OCI-LY7 (cell line): ENCODE results near the gene CNKSR3. TPM values are rescaled to one million over a fixed set of nuclear protein-coding genes. Genes with fewer than 3 reads are reported as not detected.

Experiments
- BruUV-seq: library from RNA; stranded (reverse); fragments of 400-500 nt; replicated peaks from 2 replicates; lab custom pipeline; 2021; lab: Mats Ljungman, UMichigan
- CTCF ChIA-PET: fragments of 300-600 bp; sonication (Branson Sonifier 250); formaldehyde crosslinking; loops from one replicate; lab custom pipeline; 2022; ENCODE audit warnings: antibody characterized with exemption; ENCODE audit not compliant: unreplicated experiment; lab: Charles Lee
- POLR2A ChIA-PET: fragments of 300-600 bp; sonication (Branson Sonifier 250); formaldehyde crosslinking; loops from one replicate; lab custom pipeline; 2022; ENCODE audit warnings: antibody characterized with exemption; lab: Charles Lee
- DNase-seq: peaks from one replicate; pipeline ENCODE4 v3.0.0-alpha.2; 2015; ENCODE audit warnings: low spot score
- H2AFZ ChIP-seq: fragments of 200-600 bp; sonication (generic), shearing (Covaris generic); 2 replicates; pipeline ENCODE4 v1.6.1; 2014; ENCODE audit warnings: mild to moderate bottlenecking, antibody characterized with exemption, low read length, moderate library complexity
- H3K27ac ChIP-seq: fragments of 200-600 bp; sonication (generic); 2 replicates; pipeline ENCODE4 v1.5.1; 2014; ENCODE audit warnings: mixed run types, low read depth, mild to moderate bottlenecking, moderate library complexity, low read length, inconsistent platforms; ENCODE audit not compliant: poor library complexity, severe bottlenecking
- H3K36me3 ChIP-seq: fragments of 200-600 bp; sonication (generic); 2 replicates; pipeline ENCODE4 v1.6.1; 2014; ENCODE audit warnings: mild to moderate bottlenecking, antibody characterized with exemption, low read length, moderate library complexity, mixed read lengths; ENCODE audit not compliant: insufficient read depth
- H3K4me1 ChIP-seq: fragments of 200-600 bp; sonication (generic); 2 replicates; pipeline ENCODE4 v1.5.1; 2014; ENCODE audit warnings: mild to moderate bottlenecking, low read length; ENCODE audit not compliant: insufficient read depth, poor library complexity, severe bottlenecking
- H3K4me2 ChIP-seq: fragments of 200-600 bp; sonication (generic); 2 replicates; pipeline ENCODE4 v1.6.1; 2014; ENCODE audit warnings: mild to moderate bottlenecking, low read length
- H3K4me3 ChIP-seq: fragments of 200-600 bp; sonication (generic); 2 replicates; pipeline ENCODE4 v1.5.1; 2014; ENCODE audit warnings: mild to moderate bottlenecking, low read depth, low read length; ENCODE audit not compliant: poor library complexity, severe bottlenecking
- H3K79me2 ChIP-seq: fragments of 200-600 bp; sonication (generic); 2 replicates; pipeline ENCODE4 v1.6.1; 2016; ENCODE audit warnings: low read depth, mild to moderate bottlenecking, low read length, moderate library complexity, mixed read lengths; ENCODE audit not compliant: insufficient read depth
- H3K9me2 ChIP-seq: fragments of 200-600 bp; sonication (generic); 2 replicates; pipeline ENCODE4 v1.6.1; 2016; ENCODE audit warnings: mild to moderate bottlenecking, low read length, mixed read lengths; ENCODE audit not compliant: insufficient read depth
- H3K9me3 ChIP-seq: fragments of 200-600 bp; sonication (generic); 2 replicates; pipeline ENCODE4 v1.6.1; 2014; ENCODE audit warnings: mild to moderate bottlenecking, mixed run types, low read length, mixed read lengths
- H4K20me1 ChIP-seq: fragments of 200-600 bp; sonication (generic); 2 replicates; pipeline ENCODE4 v1.6.1; 2014; ENCODE audit warnings: mild to moderate bottlenecking, antibody characterized with exemption, low read length, moderate library complexity, mixed read lengths; ENCODE audit not compliant: insufficient read depth
- EZH2phosphoT487 ChIP-seq: fragments of 200-600 bp; sonication (generic); IDR thresholded peaks from 2 replicates; pipeline ENCODE4 v1.6.1; 2018; ENCODE audit warnings: low read depth, borderline replicate concordance, mild to moderate bottlenecking, mixed run types, antibody characterized with exemption, low read length, moderate library complexity, mixed read lengths
- intact Hi-C: fragments of 100-400 bp; cut with micrococcal nuclease; formaldehyde crosslinking; loops from one replicate; pipeline ENCODE4 v1.10.0; 2022; ENCODE audit not compliant: unreplicated experiment
- total RNA-seq, 2 experiments: library from RNA; depleted of rRNA in 1 of 2; stranded (reverse); fragments of >200 nt in 1 of 2; shearing (Covaris generic) in 1 of 2; gene quantifications; 2 replicates each; pipeline ENCODE4 v1.2.3, GENCODE V29; 2014 to 2022
- TF ChIP-seq, protein P1 (sequence below): fragments of 200-600 bp; sonication (generic); conservative IDR thresholded peaks from 2 replicates; pipeline ENCODE4 v1.5.1; 2014; ENCODE audit warnings: mild to moderate bottlenecking, antibody characterized with exemption, low read length, moderate library complexity, mixed read lengths

CNKSR3 gene
- total RNA-seq, 2 experiments from 2014 or later, result not detected

DNA sequence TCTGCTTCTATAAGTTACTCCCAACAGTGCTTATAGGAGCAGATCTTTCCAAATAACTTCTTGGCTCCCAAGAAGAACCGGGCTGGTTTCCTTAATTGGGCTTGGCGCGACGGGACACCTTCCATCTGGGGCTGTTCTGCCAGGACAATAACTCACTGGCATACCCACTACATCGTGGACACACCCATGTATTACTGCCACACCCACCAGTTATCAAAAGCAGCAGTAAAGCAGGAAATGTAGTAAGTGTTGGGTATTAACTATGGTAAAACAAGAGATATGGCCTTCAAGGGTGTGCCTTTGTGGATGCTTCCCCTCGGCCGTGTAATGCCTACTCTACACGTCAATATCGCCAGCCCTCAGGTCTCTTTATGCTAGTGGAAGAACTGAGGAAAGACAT is 24.7 kb downstream of the CNKSR3 start:
- H3K9me3 ChIP-seq, result no peaks in the 10 kb centered on the region
- H3K4me2 ChIP-seq, result no peak overlapping the region
- no peak overlapping the region for H3K27ac ChIP-seq
- DNase-seq, result no peak
- H3K4me3 ChIP-seq, result no peak overlapping the region
- no peak overlapping the region for H2AFZ ChIP-seq
- ChIA-PET POLR2A (no interaction called here), CTCF (no interaction called here)
- no peaks in the 10 kb centered on the region for H3K36me3 ChIP-seq
- no peaks in the 10 kb centered on the region for H3K79me2 ChIP-seq
- H4K20me1 ChIP-seq, result no peaks in the 10 kb centered on the region
- no peaks in the 10 kb centered on the region for H3K4me1 ChIP-seq
- H3K9me2 ChIP-seq, result no peaks in the 10 kb centered on the region
- no TSS peak for BruUV-seq
- intact Hi-C loops, result no loop called here
- TF ChIP-seq EZH2phosphoT487, result no peak
- TF ChIP-seq, protein P1, sequence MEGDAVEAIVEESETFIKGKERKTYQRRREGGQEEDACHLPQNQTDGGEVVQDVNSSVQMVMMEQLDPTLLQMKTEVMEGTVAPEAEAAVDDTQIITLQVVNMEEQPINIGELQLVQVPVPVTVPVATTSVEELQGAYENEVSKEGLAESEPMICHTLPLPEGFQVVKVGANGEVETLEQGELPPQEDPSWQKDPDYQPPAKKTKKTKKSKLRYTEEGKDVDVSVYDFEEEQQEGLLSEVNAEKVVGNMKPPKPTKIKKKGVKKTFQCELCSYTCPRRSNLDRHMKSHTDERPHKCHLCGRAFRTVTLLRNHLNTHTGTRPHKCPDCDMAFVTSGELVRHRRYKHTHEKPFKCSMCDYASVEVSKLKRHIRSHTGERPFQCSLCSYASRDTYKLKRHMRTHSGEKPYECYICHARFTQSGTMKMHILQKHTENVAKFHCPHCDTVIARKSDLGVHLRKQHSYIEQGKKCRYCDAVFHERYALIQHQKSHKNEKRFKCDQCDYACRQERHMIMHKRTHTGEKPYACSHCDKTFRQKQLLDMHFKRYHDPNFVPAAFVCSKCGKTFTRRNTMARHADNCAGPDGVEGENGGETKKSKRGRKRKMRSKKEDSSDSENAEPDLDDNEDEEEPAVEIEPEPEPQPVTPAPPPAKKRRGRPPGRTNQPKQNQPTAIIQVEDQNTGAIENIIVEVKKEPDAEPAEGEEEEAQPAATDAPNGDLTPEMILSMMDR, result no peak

DNA sequence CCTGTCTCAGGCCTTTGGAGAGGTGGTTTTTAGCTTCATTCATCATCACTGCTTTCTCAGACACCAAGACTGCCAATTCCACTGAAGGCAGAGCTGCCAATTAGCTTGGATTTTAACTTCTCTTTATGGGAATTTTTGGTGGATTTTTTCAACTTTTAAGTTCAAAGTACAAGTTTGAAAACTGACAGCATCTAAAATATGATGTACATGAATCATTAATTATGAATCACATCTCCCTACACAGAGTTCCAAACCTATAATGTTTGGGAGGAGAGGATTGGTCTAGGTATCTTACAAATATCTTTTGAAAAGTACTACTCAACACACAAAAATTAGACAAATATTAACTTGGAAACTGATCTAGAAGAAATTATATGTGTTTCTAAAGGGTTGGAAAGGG is 25.5 kb downstream of the CNKSR3 start:
- Histone ChIP-seq H3K27ac (no peak overlapping the region), H3K79me2 (no peaks in the 10 kb centered on the region), H3K4me1 (no peaks in the 10 kb centered on the region), H3K4me2 (no peak overlapping the region), H3K9me2 (no peaks in the 10 kb centered on the region), H3K9me3 (no peaks in the 10 kb centered on the region), H2AFZ (no peak overlapping the region), H4K20me1 (no peaks in the 10 kb centered on the region), H3K4me3 (no peak overlapping the region), H3K36me3 (no peaks in the 10 kb centered on the region)
- intact Hi-C loops, result no loop called here
- no TSS peak for BruUV-seq
- ChIA-PET POLR2A (no interaction called here), CTCF (no interaction called here)
- TF ChIP-seq EZH2phosphoT487, result no peak
- TF ChIP-seq, protein P1, result no peak
- DNase-seq, result no peak

DNA sequence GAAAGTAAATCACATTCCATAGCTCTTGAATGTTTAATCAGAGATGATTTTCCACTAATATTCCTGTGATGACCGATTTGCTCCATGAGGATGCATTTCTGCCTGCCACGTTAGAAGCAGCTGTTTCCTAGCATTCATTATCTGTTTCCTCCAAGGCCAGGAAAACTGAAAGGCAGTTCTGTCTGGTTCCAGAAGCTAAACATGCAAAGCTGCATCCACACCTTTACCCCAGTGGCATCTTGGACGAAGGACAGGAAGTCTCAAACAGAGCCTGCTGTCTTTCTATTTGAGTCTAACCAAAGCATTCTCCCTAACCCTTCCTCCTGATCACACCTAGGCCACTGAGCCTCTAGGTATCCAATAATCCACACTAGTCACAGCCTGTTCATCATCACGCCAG is 27.6 kb downstream of the CNKSR3 start:
- Histone ChIP-seq H2AFZ (no peak overlapping the region), H3K79me2 (no peaks in the 10 kb centered on the region), H3K36me3 (no peaks in the 10 kb centered on the region), H3K4me3 (no peak overlapping the region), H4K20me1 (no peaks in the 10 kb centered on the region), H3K27ac (no peak overlapping the region), H3K9me2 (no peaks in the 10 kb centered on the region), H3K4me1 (no peaks in the 10 kb centered on the region), H3K4me2 (no peak overlapping the region), H3K9me3 (no peaks in the 10 kb centered on the region)
- intact Hi-C loops, result no loop called here
- no peak for TF ChIP-seq EZH2phosphoT487
- TF ChIP-seq, protein P1, result no peak
- no TSS peak for BruUV-seq
- ChIA-PET CTCF (no interaction called here), POLR2A (no interaction called here)
- no peak for DNase-seq
